IPS-NIHi7 (cell line): ENCODE data around the gene NAV3.
"Not testable (repeated sequence)": the region's sequence is repeated elsewhere in the genome, so short reads cannot be mapped to it uniquely, and the experiment has no call there.

Experiments
- DNase-seq: peaks from one replicate; pipeline ENCODE4 v3.0.0; 2012; ENCODE audit warnings: mixed read lengths; ENCODE audit errors: extremely low spot score

NAV3 gene

DNA sequence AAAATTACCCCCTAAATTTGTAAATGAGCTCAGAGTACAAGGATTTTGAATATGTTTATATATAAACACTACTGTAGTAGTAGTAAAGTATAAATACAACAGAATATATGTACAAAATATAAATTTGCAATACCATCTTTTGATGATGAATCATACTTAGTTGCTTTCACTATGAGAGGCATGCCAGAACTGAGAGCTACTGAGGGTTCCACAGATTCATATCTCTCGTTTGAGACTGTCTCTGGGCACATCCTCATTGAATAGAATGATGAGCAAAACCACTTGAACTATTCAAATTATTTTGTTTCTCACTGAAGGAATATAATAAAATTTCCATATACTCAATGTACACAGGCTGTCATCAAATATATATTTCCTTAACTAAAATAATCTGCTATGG is 417.6 kb downstream of the NAV3 start:
- DNase-seq: no peak

GRCh38 chr12:78249578-78249977 is 418.9 kb downstream of the NAV3 start:
- no peak for DNase-seq

GRCh38 chr12:78257662-78258061 is 427.0 kb downstream of the NAV3 start:
- DNase-seq: not testable (repeated sequence)

DNA sequence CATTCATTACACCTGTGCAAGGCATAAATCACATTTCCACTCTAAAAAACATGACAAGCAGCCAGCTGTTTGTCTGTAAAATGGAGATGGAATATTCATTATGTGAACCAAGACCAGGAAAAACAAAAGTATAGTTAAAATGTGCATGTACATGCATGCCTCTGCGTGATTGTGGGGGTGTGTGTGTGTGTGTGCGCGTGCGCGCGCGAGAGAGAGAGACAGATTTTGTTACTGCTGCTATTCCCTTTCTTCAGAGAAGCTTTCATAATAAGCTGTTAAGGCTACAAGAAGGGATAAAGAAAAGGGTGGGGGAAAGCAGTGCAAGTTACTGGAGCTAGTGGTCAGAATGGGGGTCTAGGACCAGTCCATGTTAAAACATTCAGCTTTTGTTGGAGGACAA is 430.3 kb downstream of the NAV3 start:
- DNase-seq: no peak

GRCh38 chr12:78261901-78262300 is 431.2 kb downstream of the NAV3 start:
- no peak for DNase-seq
